Posterior vena cava (tissue), 2 donors: Measurements from ENCODE around the gene GNPAT. TPM values are rescaled to one million over a fixed set of nuclear protein-coding genes. Genes with fewer than 3 reads are reported as not detected.

Experiments used
- DNase-seq: peaks from one replicate; pipeline ENCODE4 v3.0.0-alpha.2; 2020; ENCODE audit warnings: low spot score
- intact Hi-C, 2 donors: fragments of 100-400 bp; cut with DNase I; formaldehyde crosslinking; loops; one replicate each; pipeline versions ENCODE4 v1.14.1 to v1.14.2; 2022 to 2023
- long read RNA-seq, 2 donors: library from polyadenylated mRNA; unstranded; transcript quantifications; one replicate each; pipeline ENCODE4 v2.0.0, GENCODE V29; 2020 to 2021
- total RNA-seq, 2 donors: library from RNA; stranded (reverse); fragmentation: NEBNext Ultra II Directional; extraction: Animal tissue kit (Norgen Biotek cat#: 25700); gene quantifications; one replicate each; pipeline ENCODE4 v1.2.1, GENCODE V29; 2021
- donor health status: DM: yes; HTN: yes; CAD: no.
- donor health status: DM: yes; HTN: yes; CAD: no.

Gene GNPAT
- 10 to 100 TPM; 31.2 to 34.1 TPM for total RNA-seq
- long read RNA-seq, donor 1, transcript GNPAT-201 (16 exons, 2,643 nt) = major isoform, 26 of 32 reads
- long read RNA-seq, donor 1, partial matches to known transcripts = 2 of 32 reads
- long read RNA-seq, donor 1, other reads (novel, unspliced or antisense) = 4 of 32 reads
- long read RNA-seq, donor 2, transcript GNPAT-201 (16 exons, 2,643 nt) = major isoform, 141 of 195 reads
- long read RNA-seq, donor 2, partial matches to known transcripts = 12 of 195 reads
- long read RNA-seq, donor 2, other reads (novel, unspliced or antisense) = 40 of 195 reads

- intact Hi-C loops = no loop called here
- DNase-seq = peak; percentile 97
Measured at GRCh38 chr1:231240883-231241735, at the start of gene GNPAT. Gene GNPAT, plus strand, starts transcription at chr1:231241212. Its CDS starts 167 bp downstream, at chr1:231241379.

- DNase-seq = peak; percentile 63
- intact Hi-C loops = no loop called here
Measured at GRCh38 chr1:231192620-231193163, 48.3 kb upstream of the GNPAT start.

- intact Hi-C loops = no loop called here
- peak; percentile 60 for DNase-seq
Measured at GRCh38 chr1:231193710-231194340, 47.2 kb upstream of the GNPAT start.

GRCh38 chr1:231194476-231194842 is 46.6 kb upstream of the GNPAT start:
- DNase-seq = no peak
- intact Hi-C loops = no loop called here

GRCh38 chr1:231194843-231195516 is 46.0 kb upstream of the GNPAT start:
- intact Hi-C loops = no loop called here
- DNase-seq = peak; percentile 45

GRCh38 chr1:231196307-231196706 is 44.7 kb upstream of the GNPAT start:
- DNase-seq = no peak
- intact Hi-C loops = no loop called here

- intact Hi-C loops = no loop called here
- peak; percentile 75 for DNase-seq
Measured at GRCh38 chr1:231196728-231197127, 44.3 kb upstream of the GNPAT start.

- intact Hi-C loops = no loop called here
Measured at GRCh38 chr1:231199868-231200267, 41.1 kb upstream of the GNPAT start.

GRCh38 chr1:231200388-231201031 is 40.5 kb upstream of the GNPAT start:
- intact Hi-C loops = no loop called here
- peak; percentile 30 for DNase-seq

More at GRCh38 chr1:231199868-231200267, 41.1 kb upstream of the GNPAT start:
- peak; percentile 20 for DNase-seq

- intact Hi-C loops = no loop called here
- DNase-seq = peak; percentile 62
Measured at GRCh38 chr1:231201375-231201978, 39.5 kb upstream of the GNPAT start.

GRCh38 chr1:231201979-231202633 is 38.9 kb upstream of the GNPAT start:
- intact Hi-C loops = no loop called here
- DNase-seq = peak; percentile 16

- intact Hi-C loops = no loop called here
Measured at GRCh38 chr1:231203259-231204057, 37.6 kb upstream of the GNPAT start.

GRCh38 chr1:231206856-231207255 is 34.2 kb upstream of the GNPAT start:
- DNase-seq = no peak
- intact Hi-C loops = no loop called here

More at GRCh38 chr1:231203259-231204057, 37.6 kb upstream of the GNPAT start:
- DNase-seq = peak; percentile 13

GRCh38 chr1:231207437-231207836 is 33.6 kb upstream of the GNPAT start:
- intact Hi-C loops = no loop called here
- no peak for DNase-seq

GRCh38 chr1:231208980-231209379 is 32.0 kb upstream of the GNPAT start:
- DNase-seq = peak; percentile 72
- intact Hi-C loops = no loop called here

GRCh38 chr1:231209531-231209930 is 31.5 kb upstream of the GNPAT start:
- peak; percentile 72 for DNase-seq
- intact Hi-C loops = no loop called here

GRCh38 chr1:231210126-231210525 is 30.9 kb upstream of the GNPAT start:
- DNase-seq = peak; percentile 62
- intact Hi-C loops = loop anchor here (10.0 kb wide), 2 partner anchors 275 to 415 kb away; no protein-coding TSS in a partner anchor
